HTR-8/SVneo (cell line): ENCODE measurements around the gene METTL24.

Source experiments
- DNase-seq: peaks from one replicate; pipeline ENCODE4 v3.0.0; 2011; ENCODE audit warnings: low spot score, mixed read lengths; ENCODE audit not compliant: insufficient read length
- FAIRE-seq: peaks from 2 replicates; lab custom pipeline; 2011; peaks lifted over from hg19 to GRCh38; lab: Jason Lieb, UNC

The METTL24 gene

DNA sequence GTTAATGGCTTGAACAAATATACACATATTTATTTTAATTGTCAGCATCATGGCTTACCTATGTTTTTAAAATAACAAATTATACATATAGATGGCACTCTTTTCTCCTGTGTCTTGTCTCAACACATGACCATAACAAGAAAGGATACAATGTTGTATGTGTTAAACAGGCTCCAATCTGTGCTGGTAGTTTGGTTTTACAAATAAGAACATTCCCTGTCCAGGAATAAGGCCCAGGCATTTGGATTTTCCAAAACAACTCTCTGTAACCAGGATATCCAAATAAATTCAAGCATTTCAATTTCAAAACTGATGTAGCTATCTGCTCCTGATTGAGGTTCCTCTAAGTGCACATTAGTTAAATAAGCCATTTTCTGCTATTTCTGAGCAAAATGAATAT is 17.1 kb downstream of the METTL24 start:
- DNase-seq, result no peak
- no peak for FAIRE-seq

DNA sequence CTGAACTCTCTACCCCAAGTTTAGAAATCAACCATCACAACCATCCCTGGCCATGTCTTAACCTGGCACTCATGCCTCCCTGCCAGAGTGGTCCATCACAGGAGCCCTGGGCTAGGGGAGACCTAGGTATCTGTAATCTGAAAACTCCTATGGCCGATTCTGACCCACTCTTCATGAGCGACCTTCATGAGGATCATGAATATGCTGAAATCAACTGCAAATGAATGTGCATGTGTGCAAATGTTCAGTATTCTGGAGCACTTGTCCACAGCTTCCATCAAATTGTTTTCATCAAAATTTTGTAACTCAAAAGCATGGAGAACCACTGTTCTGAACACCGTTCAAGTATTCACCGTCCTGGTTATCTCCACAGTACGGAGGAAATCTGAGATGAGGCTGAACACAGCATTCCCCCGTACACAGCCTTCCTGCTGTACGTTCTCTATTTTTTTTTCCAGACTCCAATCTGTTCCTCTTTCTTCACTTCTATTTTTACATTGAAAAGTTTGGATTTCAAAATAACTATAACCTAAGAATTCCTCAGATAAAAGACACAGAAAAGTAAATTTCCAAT is 17.7 kb downstream of the METTL24 start:
- FAIRE-seq, result no peak

DNA sequence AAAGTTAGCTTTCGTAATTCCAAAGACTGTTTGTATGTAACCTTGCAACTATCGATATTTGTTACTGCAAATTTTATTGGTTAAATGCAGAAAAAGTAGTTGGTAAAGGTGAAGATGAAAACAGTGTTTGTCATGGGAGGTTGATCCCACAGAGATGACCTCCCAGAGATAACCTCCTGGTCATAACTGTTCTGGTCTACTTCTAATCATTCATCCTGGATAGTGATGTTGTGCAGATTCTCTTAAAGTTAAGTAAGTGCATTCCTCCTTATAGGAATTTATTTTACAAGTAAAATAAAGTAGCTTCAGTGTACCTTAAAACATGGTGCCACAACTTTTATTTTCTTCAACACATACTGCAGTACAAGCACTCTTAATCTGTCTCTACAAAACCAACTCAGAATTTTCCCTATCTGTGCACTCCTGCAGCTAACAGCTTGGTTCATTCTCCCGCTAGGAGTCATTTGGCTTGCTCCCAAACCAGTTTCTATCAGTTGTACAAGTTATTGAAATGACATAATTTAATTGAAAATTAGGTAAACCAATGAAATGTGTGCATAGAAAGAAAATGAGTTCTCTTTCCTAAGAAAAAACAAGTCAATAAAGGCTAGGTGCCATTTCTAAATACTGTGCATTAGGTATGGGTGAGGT is 19.2 kb downstream of the METTL24 start:
- no peak for DNase-seq
- no peak for FAIRE-seq

More for the DNA sequence above, 17.7 kb downstream of the METTL24 start:
- no peak for DNase-seq

DNA sequence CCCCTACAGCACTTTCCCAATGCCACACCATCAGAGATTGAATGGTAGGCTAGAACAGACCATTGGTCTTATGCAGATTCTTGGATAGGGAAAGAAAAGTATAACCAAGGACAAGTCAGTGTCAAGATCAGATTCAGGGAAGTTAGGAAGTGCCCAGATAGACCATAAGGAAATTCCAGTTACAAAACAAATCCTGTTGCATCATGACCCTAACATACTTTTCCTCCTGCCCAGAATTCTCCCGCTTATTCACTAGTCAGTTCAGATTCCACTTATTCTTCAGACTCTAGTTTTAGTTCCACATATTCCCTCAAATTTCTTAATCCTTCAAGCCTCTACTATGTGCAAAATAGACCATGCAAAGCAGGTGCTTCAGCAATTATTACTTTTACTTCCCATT is 20.7 kb downstream of the METTL24 start:
- FAIRE-seq (no peak), DNase-seq (no peak)

DNA sequence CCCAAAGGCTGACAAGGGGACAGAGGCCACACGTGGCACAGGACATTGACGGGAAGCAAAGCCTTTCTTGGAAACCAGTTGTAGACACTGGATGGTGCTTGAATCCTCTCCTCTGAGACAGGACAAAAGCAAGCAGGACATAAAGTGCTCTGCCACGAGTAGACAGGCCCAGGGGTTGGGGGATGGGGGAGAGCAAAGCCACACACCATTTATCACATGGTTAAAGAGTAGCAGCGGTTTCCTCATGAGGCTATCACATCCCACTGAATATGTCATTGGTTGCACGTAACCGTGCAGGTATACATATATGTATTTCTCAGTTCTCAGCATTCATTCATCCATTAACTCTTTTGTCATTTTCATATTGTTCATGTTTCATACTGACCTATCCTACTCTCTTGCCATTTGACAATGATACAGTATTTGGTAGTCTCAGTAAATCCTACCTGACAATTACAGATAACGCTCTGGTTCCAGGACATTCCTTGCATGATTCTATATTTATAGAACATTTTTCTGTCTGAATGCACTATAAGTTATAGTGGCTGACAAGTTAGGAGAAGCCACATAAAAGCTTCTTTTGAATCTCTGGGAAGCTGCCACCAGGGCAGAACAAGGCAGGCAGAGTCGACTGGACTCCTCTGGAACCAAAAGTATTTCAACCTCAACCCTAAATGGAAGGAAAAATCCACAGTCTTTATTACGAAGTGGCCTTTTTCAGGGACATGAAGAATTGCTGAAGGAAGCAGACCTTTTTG is 23.5 kb downstream of the METTL24 start:
- DNase-seq (no peak), FAIRE-seq (no peak)

DNA sequence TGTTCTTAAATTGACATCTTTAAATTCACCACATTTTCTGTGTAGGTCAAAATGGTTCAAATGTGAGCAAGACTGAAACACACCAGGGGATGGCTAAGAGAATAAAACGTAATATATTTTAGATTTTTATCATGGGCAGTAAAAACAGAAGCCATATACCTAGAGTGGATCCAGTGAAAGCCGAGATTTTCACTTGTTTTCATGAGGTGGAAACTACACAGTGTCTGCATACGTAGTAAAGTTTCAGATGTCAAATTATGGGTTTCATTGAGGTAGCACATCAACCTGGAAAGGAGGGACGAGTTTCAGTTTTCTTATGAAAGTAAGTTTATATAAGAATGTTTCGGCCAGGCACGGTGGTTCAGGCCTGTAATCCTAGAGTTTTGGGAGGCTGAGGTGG is 25.9 kb downstream of the METTL24 start:
- DNase-seq, result no peak
- FAIRE-seq, result no peak

DNA sequence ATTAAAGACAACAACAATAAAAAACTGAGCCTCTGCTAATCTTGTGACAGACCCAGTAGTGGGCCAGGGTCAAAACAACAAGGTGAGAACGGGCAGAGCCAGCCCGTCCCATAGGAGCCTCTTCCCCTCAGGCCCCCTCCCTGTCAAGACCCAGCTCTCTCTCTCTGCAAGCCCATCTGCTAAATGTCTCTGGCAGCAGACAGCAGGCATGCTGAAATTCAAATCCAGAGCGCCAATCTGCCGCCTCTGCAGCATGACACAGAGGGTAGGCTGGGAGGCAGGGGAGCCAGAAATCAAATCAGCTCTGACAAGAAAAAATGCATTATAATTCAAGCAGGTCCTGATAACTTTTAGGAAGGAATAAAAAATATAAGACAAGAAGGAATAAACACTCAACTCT is 26.3 kb downstream of the METTL24 start:
- FAIRE-seq, result no peak
- no peak for DNase-seq

DNA sequence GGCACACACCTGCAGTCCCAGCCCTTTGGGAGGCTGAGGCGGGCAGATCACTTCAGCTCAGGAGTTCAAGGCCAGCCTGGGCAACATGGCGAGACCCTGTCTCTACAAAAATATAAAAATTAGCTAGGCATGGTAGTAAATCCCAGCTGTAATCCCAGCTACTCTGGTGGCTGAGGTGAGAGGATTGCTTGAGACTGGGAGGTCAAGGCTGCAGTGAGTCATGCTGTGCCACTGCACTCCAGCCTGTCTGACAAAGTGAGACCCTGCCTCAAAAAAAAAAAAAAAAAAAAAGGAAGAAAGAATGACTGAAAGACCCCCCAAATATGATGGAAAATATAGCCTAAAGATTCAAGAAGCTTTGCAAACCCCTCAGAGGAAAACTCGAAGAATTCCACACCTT is 26.8 kb downstream of the METTL24 start:
- DNase-seq, result no peak
- no peak for FAIRE-seq

DNA sequence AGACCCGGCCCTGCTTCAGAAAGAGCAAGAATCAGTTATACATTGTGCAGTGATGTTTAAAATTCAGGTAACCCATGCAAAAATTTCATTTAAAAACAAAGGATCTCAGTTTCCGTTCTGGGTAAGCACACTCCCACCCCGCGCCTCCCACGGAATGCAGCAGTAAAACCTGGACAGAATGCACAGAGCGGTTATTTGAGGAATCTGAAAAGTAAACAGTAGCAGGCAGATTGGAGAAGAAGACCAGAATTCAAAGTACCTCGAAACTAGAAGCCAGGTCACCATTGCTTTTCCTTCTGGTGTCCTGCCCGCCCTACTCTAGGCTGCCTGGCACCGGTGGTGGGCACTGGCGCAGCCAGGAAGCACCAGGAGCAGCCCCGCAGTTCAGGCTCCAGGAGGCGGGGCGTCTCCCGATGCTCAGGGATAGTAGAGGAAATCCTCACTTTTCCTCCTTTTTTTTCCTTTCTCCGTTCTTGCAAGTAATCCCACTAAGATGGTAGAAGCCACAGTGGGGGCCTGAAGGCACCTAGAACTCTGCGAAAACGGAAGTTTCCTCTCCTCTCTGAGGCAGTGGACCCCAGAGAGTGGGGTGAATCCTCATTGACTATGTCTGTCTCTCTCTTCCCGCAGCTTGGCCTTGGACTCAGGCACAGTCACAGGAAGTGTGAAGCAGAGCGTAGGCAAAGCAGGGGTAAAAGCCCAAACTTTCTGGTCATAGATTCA is 28.3 kb downstream of the METTL24 start:
- FAIRE-seq (no peak), DNase-seq (peak; percentile 19)

DNA sequence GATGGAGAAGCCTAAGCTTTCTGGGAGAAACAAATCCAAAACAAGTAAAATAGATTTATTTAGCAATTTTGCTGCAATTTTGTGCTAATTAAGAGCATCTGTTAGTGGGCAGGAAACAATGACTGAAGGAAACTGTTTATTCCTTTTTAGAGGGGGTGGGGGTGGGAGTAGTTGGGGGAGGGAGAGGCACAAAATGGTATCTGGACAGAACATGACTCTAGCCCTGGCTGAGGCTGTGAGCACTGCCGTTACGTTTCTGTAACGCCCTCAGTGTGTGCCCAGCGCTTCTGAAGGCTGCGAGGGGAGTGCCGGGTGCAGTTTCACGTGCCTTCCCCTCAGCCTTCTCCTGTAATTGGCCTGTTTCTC is 28.8 kb downstream of the METTL24 start:
- peak; percentile 24 for DNase-seq
- no peak for FAIRE-seq

DNA sequence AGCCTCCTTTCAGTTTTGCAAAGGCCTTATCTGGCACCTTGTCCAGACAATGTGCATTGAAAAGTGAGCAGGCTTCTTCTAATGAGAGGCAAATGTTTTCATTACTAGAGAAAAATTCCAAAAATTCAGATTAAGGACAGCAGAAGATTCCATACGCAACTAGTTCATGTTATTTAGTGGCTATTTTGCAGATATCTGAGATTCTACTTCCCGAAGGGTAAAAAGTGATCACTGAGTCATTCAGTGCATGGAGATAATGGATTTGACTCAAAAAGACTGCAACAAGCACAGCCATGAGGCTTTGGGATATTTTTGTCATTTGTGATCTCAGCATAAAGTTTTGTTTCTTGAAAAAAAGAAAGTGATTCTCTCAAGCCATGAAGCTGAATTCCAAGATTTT is 29.9 kb downstream of the METTL24 start:
- no peak for DNase-seq
- no peak for FAIRE-seq

DNA sequence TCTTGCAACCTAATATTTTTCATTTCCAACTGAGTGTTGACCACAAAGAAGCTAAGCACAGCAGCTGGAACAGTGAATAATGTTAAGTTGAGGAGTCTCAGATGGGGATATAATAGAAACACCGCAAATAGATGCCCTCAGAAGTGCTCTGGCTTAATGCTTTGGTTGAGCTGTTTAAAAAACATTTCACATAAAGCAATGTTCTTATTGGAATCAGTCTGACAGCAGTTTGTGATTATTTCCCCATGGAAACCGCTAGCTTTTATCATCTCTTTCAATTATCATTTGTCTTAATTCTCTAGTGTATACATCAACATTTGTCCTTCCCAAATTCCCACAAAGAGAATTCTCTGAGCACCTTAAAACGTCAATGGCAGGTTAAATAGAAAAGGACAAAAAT is 30.8 kb downstream of the METTL24 start:
- DNase-seq (no peak), FAIRE-seq (no peak)

DNA sequence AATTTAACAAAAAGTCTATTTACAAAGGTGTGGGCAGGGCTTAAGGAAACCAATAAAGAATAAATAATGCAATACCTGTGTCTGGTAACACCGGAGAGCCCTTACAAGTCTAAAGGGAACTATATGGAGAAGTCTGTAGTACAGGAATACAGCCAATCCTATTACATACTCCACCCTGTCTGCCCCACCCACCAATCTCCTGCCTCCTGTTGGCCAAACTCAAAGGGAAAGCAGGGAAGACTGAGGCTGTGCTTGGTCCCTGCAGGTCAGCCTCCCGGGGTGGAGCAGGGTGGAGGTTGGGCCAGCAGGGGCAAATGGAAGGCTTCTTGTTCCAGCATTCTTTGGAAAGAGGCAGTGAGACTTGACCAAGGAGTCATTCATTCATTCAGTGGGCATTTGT is 31.5 kb downstream of the METTL24 start:
- no peak for DNase-seq
- FAIRE-seq, result no peak

DNA sequence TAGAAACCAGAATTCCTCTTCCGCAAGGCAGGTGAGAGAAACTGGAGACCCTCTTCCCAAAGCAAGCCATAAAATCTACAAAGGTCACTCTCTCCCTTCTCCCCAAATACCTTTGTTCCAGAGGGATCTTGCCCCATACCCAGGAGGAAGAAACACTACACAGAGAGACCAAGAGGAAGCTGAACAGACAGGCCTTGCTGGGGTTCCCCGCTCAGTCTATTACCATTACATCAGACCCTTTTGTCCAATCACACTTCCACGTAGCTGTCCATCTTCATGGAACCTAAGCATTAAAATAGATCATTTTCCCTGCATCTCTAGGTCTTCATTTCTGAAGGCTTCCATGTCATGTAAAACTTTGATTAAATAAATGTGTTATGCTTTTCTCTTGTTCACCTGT is 32.1 kb downstream of the METTL24 start:
- FAIRE-seq (no peak), DNase-seq (no peak)

DNA sequence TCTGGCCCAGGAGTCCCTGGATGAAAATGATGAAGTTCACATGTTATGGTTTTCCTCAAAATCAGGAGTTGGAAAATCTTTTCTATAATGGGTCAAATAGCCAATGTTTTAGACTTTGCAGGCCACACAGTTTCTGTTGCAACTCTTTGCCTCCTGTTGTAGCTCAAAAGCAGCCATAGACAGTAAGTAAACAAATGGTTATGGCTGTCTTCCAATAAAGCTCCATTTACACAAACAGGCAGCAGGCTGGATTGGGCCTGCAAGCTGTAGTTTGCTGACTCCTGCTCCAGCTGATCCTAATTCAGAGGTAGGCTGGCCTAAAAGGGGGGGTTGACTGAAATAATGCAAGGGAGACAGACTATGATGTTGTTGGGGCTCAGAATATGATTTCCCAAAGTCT is 33.0 kb downstream of the METTL24 start:
- FAIRE-seq (no peak), DNase-seq (no peak)

DNA sequence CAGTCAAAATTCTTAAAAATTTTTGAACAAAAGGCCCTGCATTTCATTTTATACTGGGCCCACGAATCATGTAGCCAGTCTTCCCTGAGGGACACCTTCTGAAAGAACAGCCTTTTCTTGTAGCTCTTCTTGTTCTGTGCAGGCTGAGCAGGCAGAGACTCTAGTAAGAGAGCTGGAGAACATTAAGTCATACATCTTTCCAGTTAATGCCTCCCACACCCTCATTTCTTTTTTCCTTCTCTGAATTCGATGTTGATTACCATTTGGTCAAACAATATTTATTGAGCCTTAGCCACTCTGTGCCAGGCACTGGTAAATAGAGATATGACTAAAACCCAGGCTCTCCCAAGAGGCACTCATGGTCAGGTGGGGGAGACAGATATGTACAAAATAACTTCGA is 33.6 kb downstream of the METTL24 start:
- DNase-seq, result no peak

DNA sequence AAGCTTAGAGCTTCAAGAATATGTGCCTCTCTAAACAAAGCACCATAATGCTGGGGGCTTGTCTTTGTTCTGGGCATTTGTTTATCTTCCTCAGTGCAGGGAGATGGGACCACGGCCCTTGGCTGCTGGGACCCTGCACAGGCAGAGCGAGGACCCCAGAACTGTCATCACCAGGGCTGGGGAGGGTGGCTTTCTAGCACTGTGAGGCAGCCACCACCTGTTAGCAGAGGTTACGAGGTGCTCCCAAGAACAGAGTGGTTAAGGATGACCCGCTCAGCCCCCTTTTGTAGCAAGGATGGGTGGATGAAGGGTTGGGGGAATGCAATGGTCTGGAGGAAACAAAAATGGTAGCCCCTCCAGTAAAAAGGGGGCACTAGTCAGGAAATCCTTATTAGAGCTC is 34.9 kb downstream of the METTL24 start:
- FAIRE-seq (no peak), DNase-seq (no peak)

More for the DNA sequence above, 33.6 kb downstream of the METTL24 start:
- no peak for FAIRE-seq

DNA sequence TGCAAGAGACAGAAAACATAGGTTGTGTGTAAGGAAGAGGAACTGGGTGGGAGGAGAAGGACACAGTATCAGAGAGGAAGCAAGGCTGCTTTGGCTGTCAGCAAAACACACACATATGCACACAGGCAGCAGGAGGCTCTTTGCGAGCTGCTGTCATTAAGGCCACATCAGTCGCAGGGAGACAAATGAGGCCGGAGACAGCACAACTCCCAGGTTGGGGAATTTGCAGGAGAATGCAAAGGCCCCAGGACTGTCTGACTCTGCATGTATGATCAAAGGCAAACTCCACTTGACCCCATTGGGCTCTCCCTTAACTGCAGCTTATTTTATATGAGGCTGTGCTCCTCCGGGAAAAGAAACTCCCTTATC is 35.3 kb downstream of the METTL24 start:
- DNase-seq (no peak), FAIRE-seq (no peak)

DNA sequence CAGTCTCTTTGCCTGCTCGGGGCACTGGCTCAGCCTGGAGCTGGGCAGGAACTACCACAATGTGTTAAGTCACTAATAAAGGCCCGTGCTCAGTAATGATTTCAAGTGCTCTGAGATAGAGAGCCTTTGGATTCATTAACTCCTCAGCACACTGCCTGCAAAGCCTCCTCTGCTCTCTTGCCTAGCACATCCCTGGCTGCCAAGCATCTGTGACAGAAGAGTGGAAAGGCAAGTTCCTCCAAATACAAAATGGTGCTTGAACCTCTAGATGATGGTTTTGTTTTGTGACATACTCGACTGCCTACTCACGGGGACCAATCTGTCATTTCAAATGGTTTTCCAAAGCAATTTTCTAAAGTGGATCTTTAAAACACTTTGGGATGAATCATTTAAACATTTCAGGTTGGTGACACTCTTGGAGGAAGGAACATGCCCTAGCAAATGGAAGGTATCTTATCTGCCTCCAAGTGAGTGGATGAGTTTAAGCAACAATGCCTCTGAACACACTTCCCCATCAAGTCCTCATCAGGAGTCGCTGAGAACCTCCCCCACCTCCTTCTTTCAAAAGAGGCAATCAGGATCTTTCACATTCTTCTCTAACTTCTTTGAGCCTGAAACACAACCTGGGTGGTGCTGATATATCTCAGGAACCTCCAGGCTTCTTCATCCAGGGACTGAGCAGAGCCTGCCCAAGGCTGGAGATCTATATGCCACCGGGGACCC is 35.8 kb downstream of the METTL24 start:
- DNase-seq (no peak), FAIRE-seq (no peak)

DNA sequence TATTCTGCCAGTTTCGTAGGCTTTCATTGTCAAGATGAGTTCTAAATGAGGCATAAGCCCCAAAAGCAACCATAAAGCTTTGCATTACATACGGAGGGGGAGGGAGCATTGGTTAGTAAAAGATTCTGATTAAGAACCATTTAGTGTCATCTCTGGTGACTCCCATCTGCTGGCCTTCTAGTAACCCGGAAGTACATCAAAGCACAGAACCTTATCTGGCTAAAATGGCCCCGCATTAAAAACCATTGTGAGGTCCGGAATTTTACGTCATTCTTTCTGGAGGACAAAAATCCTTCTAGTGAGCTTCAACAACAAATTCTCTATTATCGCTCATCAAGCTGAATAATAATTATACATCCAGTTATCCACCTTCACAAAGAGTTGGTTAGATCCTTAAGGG is 37.8 kb downstream of the METTL24 start:
- DNase-seq, result no peak
- FAIRE-seq, result no peak

DNA sequence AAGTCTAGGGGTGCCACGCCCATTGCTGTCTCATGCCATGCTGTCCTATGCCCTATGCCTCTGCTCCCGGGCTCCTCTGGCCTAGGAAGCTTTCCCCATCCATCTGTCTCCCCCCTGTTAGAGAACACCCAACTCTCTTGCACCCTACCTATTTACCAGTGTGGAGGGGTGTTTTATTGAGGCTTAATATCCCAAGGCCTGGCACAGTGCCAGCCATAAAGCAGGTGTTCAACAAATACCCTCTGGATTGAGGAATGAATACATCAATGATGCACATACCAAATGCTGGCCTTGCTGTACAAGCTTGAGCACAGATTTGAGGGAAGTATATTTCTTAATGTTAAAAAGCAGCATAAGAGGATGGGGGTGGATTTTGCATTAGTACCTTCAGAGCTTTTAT is 38.3 kb downstream of the METTL24 start:
- no peak for DNase-seq
- FAIRE-seq, result no peak
